ENCODE data around the gene GPATCH8.

DNA sequence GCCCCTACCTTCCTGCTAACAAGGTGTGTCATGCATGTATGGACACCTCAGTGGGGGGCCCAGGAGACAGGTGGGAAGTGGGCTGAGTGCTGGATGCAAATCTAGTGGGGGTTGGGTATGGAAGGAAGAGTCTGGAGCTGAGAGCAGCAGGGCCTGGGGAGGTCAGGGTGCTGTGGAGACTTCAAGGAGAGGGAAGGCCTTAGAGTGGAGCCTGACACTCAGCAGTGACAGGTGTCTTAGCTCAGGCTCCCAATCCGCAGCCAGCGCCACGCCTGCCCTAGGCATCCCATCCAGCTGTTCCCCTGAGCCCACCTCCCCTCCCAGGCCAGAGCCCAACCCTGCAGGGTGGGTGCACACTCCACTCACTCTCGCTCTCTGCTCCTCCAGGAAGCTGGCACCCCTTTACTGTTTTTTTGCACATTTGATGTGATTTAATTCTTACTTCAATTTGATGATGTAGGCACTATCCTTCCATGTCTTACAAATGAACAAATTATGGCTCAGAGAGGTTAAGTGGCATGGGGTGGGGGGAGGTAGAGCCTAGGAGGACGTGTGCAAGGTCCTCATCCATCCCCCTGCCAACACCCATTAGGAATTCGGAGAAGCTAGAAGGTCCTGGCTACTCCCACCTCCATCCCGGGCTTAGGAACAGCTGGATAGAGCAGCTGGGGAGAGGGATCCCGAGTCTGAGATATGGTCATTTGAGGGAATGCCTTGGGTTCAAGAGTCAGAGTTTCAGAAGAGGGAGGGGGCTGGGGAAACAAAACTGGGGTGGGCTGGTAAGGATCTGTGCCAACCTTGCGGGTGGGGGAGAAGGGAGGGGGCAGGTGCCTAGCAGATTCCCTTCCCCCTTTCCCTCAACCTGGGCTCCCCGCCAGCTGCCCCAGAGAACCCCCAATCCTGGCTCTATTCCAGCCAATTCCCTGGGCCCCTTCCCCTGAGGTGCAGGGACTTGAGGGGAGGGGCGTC is 141.6 kb downstream of the GPATCH8 start:
- no peak for TF ChIP-seq POLR2A (IDR thresholded peaks at IDR 0.05)
- TF ChIP-seq, protein P1, sequence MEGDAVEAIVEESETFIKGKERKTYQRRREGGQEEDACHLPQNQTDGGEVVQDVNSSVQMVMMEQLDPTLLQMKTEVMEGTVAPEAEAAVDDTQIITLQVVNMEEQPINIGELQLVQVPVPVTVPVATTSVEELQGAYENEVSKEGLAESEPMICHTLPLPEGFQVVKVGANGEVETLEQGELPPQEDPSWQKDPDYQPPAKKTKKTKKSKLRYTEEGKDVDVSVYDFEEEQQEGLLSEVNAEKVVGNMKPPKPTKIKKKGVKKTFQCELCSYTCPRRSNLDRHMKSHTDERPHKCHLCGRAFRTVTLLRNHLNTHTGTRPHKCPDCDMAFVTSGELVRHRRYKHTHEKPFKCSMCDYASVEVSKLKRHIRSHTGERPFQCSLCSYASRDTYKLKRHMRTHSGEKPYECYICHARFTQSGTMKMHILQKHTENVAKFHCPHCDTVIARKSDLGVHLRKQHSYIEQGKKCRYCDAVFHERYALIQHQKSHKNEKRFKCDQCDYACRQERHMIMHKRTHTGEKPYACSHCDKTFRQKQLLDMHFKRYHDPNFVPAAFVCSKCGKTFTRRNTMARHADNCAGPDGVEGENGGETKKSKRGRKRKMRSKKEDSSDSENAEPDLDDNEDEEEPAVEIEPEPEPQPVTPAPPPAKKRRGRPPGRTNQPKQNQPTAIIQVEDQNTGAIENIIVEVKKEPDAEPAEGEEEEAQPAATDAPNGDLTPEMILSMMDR (IDR thresholded peaks at IDR 0.05): no peak

All from body of pancreas (tissue), 4 donors.